HG03565 (cell line): ENCODE data around the gene DVL2.

Experiments used
- ATAC-seq: cut with Tn5 transposase; IDR thresholded peaks from one replicate; pipeline ENCODE4 v1.9.1; 2021; ENCODE audit warnings: mild to moderate bottlenecking, moderate library complexity; ENCODE audit not compliant: unreplicated experiment

DVL2 gene

GRCh38 chr17:7238420-7239090 lies 4.2 kb upstream of the DVL2 start:
- ATAC-seq: no peak

- no peak for ATAC-seq
These were observed 3.6 kb upstream of the DVL2 start for GRCh38 chr17:7237761-7238419.

GRCh38 chr17:7237266-7237760 lies 3.0 kb upstream of the DVL2 start:
- ATAC-seq: no peak

GRCh38 chr17:7236808-7237207 lies 2.5 kb upstream of the DVL2 start:
- no peak for ATAC-seq

- ATAC-seq: no peak
These were observed 1.7 kb upstream of the DVL2 start for GRCh38 chr17:7235693-7236665.

- no peak for ATAC-seq
These were observed 625 bp downstream of the DVL2 start for GRCh38 chr17:7233701-7234082.

DNA sequence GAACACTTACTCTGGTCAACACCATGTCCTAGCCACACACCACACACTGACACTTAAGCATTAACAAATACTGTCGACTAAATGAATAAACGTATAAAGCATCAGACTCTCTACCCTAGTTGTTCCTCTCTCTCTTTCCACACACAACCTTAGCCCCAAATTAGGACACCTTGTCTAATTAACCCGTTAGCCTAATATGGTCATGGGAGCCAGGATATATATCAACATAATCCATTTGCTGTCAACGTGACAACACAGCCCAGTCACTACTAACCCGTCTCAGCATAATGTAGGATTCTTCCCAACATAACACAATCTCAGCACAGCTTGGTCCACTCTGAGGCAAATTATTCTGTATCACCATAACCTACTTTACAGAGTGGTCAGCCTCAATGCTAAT lies 2.2 kb downstream of the DVL2 start:
- ATAC-seq: no peak

DNA sequence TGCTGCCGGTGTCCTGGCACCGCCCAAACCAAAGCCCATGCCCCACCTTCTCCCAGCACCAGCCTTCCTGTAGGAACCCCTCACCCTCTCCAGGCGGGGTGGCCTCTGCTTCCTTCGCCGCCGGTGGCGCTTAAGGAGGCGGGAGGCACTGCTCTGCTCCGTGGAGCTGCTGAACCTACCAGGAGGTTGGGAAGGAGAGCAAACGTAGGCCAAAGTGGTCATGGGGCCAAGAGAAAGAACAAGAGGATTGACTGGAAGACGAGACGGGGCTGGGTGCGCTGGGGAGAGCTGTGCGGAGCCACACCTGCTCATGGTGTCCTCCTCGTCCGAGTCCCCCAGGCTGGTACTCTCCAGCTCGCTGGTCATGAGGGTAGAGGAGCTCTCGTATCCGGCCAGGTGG lies 4.8 kb downstream of the DVL2 start:
- no peak for ATAC-seq

DNA sequence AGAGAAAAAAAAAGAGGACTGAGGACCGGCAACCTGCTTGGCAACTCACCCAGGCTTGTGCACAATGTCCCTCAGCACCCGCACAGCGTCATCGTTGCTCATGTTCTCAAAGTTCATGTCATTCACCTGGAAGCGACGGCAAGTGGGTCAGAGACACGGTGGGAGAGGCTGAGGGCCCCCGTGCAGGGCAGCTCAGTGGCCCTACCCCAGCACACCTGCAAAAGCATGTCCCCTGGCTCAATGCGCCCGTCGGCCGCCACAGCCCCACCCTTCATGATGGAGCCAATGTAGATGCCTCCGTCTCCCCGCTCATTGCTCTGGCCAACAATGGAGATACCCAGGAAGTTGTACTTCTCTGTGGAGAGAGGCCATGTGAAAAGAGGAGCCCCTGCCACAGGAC lies 5.4 kb downstream of the DVL2 start:
- ATAC-seq: no peak

GRCh38 chr17:7226721-7227710 lies 7.3 kb downstream of the DVL2 start:
- ATAC-seq: no peak

GRCh38 chr17:7225711-7226331 lies 8.5 kb downstream of the DVL2 start:
- no peak for ATAC-seq

- no peak for ATAC-seq
These were observed 9.6 kb downstream of the DVL2 start for GRCh38 chr17:7224661-7225111.

DNA sequence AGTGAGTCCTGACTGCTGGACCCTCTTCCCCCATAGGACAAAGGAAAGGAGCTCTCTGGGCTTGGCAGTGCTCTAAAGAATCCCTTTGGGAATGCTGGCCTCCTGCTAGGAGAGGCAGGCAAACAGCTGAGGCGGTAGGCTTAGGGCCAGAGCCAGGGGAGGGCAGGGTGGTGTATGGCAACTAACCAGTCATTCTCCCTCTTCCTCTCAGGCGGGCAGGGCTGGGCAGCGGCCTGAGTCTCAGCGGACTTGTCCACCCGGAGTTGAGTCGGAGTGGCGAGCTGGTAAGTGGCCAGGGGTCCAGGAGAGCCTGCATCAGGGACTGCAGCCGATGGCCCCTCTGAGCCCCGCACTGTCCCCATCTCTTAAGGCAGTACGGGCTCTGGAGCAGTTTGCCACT lies 10.2 kb downstream of the DVL2 start:
- no peak for ATAC-seq

GRCh38 chr17:7223375-7223774 lies 10.9 kb downstream of the DVL2 start:
- no peak for ATAC-seq

DNA sequence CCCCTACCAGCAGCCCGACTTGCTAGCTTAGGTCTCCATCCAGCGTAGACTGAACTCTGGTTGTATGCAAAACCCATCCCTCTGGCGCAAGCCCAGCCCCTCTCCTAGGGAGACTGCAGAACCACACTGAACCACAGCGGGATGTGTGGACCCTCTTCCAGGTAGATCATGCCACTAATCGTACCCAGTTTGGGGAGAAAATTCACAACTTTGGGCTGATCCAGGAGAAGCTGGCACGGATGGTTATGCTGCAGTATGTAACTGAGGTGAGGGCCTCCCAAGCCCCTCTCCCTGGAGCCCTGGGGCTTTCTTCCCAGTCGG lies 11.4 kb downstream of the DVL2 start:
- ATAC-seq: no peak

DNA sequence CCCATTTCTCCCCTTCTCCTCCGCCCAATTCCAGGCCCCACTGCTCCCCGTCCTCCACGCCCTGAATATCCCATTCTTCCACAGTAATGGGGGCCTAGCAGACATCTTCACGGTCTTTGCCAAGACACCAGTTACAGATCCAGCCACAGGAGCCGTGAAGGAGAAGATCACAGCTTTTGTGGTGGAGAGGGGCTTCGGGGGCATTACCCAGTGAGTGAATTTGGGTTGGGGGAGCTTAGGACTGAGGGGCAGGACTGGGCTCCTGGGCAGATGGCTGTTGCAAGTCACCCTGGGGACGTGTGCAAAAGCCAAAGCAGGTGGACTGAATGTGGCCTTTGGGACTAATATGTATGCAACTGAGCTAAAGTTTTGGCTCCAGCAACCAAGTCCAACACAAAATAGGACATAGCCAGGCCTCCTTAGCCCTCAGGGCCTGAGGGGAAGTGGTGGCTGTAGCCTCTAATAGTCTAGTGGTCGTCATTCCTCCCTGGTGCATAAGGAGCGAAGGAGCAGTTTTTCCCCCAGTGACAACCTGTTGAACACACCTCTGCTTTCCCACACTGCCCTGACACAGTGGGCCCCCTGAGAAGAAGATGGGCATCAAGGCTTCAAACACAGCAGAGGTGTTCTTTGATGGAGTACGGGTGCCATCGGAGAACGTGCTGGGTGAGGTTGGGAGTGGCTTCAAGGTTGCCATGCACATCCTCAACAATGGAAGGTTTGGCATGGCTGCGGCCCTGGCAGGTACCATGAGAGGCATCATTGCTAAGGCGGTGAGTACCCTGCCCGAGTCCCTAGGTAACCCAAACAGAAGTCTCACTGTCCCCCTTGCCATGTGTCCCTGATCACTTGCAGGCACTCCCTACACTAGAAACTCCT lies 12.0 kb downstream of the DVL2 start:
- ATAC-seq: no peak

- no peak for ATAC-seq
These were observed 12.8 kb downstream of the DVL2 start for GRCh38 chr17:7221278-7222092.

DNA sequence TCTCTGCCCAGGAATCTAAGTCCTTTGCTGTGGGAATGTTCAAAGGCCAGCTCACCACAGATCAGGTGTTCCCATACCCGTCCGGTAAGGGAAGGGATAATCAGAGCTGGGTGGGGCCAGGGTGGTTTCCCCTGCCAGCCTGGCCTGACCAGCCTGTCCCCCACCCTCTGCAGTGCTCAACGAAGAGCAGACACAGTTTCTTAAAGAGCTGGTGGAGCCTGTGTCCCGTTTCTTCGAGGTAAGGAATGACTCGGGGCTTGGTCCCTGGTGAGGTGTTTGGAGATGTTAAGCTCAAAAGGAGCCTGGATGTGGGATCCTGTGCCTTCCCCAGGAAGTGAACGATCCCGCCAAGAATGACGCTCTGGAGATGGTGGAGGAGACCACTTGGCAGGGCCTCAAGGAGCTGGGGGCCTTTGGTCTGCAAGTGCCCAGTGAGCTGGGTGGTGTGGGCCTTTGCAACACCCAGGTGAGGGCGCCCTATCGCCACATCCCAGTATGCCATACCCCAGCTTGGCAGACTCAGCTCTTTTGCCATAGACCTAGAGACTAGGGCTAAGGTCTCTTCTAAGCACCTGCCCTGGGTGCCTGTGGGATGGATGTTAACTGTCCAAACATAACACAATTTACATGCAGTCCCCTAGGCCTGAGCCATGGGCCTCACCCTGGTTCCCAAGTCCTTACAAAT lies 13.6 kb downstream of the DVL2 start:
- ATAC-seq: no peak
